Activated T-cell treated with anti-CD3 and anti-CD28 coated beads for 24 hours (primary cell): Measurements from ENCODE around the gene DQX1.

Experiments used
- DNase-seq: peaks from one replicate; pipeline ENCODE4 v3.0.0-alpha.2; 2020; ENCODE audit warnings: low read depth

Gene DQX1

DNA sequence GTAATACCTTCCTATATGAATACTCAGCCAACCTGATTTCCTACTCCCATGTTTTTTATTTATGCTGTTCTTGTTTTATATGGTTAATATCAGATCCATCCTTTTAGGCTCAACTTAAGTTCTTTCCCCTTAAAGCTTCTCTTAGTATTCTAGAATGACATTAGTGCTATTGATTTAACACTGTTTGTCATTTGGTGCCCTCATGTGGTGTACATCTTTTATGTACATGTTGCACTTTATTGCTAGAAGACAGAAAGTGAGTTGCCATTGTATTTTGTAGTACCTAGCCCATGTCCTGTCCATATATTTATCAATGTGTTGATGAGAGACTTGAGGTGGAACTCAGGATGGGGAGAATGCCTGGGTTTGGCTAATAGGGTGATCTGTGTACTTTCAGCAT is 6.2 kb upstream of the DQX1 start:
- DNase-seq, result no peak

DNA sequence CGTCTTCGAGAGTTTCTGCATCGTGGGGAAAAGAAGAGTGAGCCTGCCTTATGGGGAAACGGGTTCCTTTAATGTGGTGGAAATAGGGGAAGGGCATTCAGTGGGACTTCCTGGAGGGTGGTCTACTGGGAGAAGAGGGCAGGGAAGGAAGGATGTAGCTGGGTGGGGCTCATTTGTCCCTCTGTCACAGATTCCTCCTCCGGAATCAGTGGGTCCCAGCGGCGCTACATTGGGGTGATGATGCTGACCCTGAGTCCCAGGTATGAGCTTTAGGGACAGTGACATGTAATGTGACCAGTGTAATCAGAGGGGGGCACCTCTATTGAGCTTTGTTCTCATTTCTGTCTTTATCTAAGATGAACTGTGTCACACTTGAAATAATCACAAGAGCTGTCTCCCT is 5.6 kb upstream of the DQX1 start:
- DNase-seq, result no peak

DNA sequence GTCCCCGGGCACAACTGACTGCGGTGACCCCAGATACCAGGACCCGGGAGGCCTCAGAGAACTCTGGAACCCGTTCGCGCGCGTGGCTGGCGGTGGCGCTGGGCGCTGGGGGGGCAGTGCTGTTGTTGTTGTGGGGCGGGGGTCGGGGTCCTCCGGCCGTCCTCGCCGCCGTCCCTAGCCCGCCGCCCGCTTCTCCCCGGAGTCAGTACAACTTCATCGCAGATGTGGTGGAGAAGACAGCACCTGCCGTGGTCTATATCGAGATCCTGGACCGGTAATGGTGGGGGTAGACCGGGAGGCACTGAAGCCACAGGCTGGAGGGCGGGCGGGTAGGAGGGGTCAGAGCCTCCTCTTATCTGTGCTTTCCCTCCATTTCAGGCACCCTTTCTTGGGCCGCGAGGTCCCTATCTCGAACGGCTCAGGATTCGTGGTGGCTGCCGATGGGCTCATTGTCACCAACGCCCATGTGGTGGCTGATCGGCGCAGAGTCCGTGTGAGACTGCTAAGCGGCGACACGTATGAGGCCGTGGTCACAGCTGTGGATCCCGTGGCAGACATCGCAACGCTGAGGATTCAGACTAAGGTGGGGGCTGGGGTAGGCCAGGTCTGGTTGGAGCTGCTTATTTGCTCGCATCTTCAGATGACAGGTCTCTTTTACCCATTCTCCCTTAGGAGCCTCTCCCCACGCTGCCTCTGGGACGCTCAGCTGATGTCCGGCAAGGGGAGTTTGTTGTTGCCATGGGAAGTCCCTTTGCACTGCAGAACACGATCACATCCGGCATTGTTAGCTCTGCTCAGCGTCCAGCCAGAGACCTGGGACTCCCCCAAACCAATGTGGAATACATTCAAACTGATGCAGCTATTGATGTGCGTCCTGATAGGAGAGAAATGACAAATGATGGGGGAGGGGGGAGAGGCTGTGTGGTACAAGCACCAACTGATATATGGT is 4.5 kb upstream of the DQX1 start:
- no peak for DNase-seq

DNA sequence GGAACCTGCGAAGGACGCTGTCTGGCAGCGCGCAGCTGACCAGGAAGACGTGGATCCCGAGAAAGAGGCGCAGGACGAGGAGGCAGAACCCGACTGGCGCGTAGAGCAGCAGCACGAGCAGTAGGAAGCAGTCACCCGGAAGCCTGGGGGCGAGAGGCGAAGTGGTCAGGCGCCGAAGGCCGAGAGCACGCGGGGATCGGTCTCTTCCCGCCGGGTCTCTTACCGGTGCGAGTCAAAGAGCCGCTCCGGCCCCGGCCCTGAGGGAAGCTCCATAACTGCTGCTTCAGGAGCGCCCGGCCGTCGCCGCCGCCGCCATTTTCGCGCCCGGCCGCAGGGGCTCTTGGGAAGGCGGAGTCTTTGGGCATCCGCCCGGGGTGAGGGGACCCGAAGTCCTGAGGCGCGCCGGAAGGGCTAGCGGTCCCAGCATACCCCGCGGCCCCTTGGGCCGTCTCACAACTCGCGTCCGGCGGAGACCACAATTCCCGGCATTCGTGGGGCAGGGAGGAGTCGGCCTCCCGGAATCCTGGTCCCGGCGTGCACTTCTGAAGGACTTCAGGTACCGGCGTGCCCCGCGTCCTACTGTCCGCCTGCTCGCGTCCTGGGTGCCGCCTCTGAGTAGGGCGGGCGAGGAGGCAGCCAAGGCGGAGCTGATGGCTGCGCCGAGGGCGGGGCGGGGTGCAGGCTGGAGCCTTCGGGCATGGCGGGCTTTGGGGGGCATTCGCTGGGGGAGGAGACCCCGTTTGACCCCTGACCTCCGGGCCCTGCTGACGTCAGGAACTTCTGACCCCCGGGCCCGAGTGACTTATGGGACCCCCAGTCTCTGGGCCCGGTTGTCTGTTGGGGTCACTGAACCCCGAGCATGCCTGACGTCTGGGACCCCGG is 3.6 kb upstream of the DQX1 start, which contains the start of the genes AUP1 and HTRA2:
Gene AUP1, minus strand, starts transcription at position 350 of the 882 bp plus-strand sequence. Its CDS starts 77 bp downstream, at position 273.
Gene HTRA2, plus strand, starts transcription at position 577 of the 882 bp plus-strand sequence. Its CDS starts 74 bp downstream, at position 651.
- DNase-seq, result peak; percentile 93

DNA sequence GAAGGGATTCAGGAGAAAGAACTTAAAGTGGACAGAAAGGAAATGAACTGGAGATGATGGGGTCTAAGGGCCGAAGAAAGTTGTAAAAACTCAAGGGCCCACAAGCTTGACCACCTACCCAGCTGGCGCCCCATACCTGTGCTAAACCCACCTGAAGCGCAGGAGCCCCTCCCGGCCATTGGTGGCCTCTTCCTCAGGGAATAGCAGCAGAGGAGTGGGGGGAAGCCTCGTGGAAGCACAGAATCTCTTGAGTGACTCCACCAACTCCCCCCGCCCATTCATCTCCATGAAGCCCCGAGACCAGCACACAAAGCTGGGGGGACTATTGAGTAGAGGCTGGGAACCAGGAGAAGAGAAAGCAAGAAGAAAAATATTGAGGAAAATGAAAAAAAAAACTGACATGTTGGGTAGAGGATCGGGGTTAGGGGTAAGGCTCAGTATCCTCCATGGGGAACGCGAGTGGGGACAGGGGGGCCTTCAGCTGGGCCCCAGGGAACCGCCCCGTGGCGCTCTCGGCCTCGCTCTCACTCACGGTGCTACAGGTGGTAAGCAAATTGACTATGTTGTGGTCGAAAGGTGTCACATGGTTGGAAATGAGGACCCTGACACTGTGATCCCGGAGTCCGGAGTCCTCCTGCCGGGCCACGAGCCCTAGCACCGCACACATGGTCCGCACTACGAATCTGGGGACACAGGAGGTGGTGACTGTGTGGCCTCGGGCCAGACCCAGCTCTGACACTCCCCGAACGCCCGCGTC is 2.7 kb upstream of the DQX1 start:
- no peak for DNase-seq

DNA sequence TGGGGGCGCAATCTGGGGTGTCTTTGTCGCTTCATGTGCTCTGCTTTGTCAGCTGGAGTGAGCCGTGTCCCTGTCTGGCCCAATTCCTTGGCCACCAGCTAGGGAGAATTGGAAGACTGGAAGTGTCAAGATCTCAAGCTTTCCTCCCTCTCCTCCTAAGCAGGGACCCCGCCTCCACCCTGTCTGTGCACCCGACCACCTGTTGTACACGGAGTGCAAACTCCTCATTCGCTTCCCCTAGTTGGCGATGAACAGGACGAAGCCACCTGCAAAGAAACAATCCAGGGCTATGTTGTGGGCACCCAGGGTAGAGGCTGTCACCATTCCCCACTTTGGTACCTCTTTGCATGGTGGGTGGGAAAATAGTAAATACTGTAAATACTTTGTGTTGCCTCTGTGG is 1.7 kb upstream of the DQX1 start:
- no peak for DNase-seq

DNA sequence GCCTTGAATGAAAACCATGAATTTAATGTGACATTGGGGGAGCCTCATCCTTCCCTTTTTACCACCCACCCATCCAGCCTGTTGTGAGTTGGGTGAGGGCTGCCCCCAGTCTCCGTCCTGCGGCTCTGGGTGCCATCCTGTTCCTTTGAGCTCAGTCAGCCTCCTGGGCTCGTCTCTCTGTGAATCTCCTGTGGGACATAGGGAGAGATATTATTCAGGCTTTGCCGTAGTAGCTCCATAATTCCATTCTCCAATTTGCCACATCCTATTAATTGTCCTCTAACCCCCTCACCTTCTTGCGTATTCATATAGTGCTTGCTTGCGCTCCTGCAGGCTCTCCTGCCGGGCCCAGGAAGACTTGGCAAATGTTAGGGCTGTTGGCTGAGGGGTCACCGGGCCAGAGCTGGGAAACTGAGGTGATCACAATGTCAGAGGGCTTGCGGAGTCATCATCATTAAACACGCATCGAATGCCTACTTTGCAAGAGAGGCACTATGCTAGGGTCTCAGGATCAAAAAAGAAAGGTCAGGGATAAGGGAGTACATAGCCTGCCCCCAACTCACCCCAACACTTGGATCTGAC is 709 bp upstream of the DQX1 start:
- DNase-seq, result no peak

DNA sequence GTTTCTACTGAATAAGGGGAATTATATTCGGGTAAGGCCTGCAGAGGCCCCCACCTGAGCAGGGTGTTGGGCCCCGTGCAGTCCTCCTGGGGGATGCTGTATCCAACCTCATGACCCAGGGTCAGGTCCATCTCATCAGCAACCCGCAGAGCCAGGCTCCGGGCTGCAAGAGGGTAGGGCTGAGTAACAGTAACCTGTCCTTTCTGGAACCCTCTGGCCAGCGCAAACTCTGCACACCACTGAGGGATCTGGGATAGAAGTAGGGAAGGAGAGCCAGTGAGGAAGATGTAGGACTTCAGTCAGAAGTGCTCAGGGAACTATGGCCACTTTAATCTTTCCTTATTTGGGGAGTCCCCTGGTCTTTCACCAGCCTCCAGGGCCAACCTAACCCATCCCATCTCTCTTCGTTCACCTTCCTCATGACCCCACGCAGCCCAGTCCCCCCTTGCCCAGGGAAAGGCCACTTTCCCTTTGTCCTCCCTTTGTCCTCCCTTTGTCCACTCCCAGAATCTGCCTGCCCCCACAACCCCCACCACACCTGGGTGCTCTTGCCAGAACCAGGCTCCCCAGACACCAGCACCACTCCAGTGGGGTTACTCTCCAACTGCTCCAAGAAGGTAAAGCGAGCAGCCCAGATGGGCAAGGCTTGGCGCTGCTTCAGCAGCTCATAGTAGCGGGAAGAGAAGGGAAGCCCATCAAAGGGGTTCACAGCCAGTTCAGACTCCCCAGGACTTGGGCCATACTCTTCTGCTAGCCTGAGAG is 895 bp downstream of the DQX1 start:
- DNase-seq, result no peak

DNA sequence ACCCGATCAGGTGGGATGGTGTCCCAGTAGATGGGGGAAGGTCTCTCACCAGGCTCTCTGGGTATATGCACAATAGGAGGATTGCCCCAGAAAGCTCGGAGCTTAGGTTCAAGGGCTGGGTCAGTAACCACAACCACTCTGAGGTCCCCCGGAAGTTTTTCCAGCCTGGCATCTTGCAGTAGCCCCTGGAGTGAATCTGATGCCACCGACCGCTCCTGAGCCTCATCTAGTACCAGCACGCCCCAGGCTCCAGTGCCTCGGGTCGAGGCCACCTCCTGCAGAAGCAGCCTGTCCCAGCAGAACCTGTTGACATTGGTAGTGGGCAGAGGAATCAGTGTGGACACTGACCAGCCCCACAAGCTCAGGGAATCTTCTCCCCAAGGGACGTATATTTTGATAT is 2.0 kb downstream of the DQX1 start:
- DNase-seq, result no peak

DNA sequence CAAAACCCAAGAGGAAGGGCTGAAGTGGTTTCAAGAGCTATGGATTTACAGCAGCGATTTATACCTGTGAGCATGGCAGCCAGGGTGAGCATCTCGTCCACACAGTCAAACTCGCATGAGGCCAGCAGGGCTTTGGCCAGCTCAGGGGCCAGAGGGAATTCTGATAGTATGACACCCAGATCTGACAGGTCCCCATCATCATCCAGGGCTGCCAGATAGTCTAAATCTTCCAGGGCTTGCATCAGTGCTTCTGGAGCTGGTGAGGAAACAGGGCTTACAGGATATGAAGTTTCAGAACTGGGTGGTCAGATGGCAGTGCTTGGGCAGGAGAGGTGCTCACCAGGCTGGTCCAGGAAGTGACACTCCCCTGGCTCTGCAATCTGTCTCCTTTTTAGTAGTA is 3.5 kb downstream of the DQX1 start:
- DNase-seq, result no peak

DNA sequence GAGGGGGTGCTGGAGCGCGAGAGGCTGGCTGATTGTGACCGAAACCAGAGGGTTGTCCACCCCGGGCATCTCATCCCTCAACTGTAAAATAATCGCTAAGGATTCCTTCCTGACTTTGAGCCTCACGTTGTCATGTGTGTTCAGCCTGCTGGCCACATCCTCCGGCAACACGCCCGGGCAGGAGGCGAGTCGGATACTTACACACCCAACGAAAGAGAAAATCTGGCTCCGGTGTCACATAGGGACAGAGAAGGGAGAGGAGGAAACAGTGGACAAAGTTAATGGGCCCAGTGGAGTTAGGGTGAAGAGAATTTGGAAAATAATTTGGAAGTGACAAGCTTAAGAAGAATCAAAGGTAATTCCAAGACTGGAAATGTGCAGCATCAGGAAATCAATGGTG is 9.4 kb downstream of the DQX1 start:
- DNase-seq, result no peak

DNA sequence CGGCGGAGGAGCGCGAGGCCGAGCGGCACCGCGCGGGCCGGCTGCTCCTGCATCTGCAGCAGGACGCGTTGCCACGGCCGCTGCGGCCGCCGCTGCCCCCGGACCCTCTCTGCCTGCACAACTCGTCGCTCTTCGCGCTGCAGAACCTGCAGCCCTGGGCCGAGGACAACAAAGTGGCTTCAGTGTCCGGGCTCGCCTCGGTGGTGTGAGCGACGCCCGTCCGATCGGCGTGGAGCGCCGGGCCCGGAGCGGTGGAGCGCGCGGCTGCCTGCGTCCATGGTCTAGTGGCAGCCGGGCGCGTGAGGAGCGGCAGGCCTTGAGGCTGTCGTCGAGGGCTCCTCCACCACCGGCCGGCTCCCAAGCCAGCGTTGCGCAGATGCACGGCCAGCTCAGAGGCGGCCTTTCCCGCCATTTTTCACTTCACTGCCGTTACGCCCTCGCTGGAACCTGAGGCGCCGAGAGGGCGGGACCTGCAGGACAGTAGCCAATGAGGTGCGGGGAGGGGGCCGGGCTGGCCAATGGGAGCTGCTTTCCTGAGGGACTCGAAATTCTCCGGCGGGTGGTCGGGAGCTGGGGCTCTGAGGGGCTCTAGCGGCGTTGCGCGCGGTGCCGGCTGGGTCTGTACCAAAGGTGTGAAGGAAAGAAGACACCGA is 9.9 kb downstream of the DQX1 start:
- peak; percentile 72 for DNase-seq

DNA sequence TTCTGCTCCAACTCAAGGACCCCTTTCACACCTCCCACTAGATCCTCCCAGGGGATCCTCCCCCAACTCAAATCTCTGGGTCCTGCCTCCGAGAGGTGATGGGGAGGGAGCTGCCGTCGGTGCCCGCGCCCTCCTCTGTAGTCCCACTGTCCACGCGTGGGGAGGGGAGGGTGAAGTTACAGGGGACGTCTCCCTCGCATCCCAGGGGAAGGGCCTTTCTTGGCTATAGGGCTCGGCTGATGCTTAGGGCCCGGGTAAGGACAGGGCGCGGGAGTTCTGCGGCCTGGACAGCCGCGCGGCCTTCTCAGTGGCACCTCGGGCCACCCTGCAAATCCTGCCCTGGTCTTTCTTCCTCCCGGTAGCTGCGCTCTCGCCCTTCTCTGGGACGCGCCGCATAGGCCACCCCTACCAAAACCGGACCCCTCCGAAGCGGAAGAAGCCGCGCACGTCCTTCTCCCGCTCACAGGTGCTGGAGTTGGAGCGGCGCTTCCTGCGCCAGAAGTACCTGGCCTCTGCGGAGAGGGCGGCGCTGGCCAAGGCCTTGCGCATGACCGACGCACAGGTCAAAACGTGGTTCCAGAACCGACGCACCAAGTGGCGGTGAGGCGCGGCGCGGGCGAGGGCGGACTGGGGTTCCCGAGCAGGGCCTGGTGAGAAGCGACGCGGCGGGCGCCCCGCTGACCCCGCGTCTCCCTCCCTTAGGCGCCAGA is 10.6 kb downstream of the DQX1 start:
- DNase-seq, result no peak

DNA sequence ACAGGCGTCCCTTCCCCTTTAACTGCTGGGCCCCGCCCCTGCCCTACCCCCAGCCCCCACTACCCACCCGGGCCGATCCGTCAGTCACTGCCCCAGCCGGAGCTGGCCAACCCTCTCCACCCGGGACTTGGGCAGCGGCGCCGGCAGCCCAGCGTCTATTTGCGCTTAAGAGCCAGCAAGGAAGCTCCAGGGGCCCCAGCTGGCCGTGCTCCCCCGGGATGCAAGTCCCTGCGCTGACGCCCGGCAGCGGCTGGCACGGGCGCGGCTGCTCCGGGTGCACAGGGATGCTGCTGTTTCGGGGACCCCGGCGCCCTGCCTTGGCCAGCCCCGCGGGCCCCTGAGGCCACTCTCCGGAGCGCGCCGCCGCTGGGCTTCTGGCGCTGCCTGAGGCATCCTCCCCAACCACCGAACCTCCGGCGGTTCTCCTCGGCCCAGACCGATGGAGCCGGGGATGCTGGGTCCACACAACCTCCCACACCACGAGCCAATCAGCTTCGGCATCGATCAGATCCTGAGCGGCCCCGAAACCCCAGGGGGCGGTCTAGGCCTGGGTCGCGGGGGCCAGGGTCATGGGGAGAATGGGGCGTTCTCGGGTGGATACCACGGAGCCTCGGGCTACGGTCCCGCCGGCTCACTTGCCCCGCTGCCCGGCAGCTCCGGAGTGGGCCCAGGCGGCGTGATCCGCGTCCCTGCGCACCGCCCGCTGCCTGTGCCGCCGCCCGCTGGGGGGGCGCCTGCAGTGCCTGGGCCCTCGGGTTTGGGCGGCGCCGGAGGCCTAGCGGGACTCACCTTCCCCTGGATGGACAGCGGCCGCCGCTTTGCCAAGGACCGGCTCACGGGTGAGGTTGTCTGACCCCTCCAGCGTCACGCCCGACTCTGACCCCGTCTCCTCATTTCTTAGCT is 11.4 kb downstream of the DQX1 start, which contains the start of gene TLX2:
Gene TLX2, plus strand, starts transcription at position 83 of the 903 bp plus-strand sequence. Its CDS starts 357 bp downstream, at position 440.
- DNase-seq, result no peak

DNA sequence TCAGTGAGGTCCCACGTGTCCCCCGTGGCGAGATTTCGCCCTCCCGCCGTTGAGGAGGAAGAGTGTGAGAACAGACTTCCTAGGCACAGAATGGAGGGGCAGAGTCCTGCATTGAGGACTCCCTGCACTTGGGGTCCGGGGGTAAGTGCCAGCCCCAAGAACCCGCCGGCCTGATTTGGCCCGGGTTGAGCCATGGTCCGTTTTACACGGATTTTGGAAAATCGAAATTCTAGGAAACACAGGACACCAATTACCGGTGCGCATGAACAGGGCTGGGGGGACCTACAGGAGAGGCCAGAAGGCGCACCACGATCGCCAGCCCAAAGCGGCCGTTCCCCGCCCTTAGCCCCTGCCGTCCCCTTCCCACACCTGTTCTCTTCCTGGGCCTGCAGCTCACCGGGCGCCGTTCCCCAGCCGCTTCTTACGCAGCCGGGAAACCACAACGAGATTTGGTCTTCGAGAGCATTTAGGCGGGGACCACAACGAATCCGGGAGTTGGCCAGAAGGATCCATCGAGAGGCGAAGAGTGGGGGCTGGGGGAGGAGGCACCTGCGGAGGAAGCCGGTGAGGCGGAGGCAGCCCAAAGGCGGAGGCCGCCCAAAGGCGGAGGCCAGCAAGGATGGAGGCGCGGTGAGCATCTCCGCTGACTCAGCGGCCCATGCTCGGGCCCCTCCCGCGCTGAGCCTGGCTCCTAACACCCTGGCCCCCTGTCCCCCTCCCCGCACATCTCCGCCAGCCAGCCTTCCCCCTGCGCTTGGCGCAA is 12.2 kb downstream of the DQX1 start:
- DNase-seq, result no peak

DNA sequence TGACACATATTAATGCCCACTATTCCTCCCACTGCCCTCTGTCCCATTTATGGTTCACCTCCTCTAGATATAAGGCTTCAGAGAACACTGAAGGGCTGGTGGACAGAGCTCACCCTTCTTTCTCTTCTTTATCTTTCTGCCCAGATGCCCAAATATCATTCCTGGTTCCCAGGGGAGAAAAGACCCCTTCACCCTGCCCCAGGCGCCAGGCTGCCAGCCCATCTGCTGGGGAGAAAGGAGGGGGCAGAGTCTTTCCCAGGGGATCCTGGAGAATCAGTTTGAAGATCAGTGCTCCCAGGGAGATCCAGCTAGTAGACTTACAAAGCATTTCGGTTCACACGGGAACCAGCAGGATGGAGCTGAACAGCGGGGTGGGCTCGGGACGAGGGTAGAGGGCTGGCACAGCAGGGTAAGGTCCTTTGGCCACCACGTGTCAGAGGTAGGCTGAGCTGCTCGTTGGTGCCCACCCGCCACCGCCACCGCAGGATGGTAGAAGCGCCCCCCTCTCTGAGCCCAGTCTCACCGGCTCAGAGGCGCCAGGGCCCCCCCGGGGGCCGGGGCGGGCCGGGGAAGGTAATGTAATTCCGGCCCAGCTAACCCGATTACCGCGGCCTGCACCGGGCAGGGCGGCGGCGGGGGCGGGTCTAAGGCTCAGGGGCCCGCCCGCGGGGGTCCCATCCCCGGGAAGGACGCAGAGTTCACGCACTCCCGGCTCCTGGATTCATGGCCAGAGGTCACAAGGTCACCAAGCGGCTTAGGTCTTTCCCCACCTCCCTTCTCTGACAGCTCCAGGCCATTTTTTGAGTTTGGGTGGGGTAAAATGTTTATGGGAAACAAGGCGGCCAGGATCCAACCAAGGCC is 13.1 kb downstream of the DQX1 start:
- DNase-seq, result no peak
